K562 (cell line): ENCODE results near the gene ARHGAP9. TPM values are rescaled to one million over a fixed set of nuclear protein-coding genes. Genes with fewer than 3 reads are reported as not detected.

Experiments
- CBFA2T3 ChIP-seq: fragments of 450-650 bp; IDR thresholded peaks from 2 replicates; pipeline ENCODE4 v1.6.1; 2017
- CBX3 ChIP-seq, 2 experiments: IDR thresholded peaks; 1 replicate in 1 of 2; 2 replicates in 1 of 2; pipeline ENCODE4 v1.6.1; 2012; ENCODE audit warnings: inconsistent platforms in 2 of 2, low read length in 2 of 2, borderline replicate concordance in 1 of 2, control low read depth in 1 of 2
- CHD1 ChIP-seq: fragments of 200-600 bp; sonication (generic); IDR thresholded peaks from one replicate; pipeline ENCODE4 v1.6.1; 2012; ENCODE audit warnings: mild to moderate bottlenecking, moderate library complexity, low read length, inconsistent platforms
- ELF2 ChIP-seq: fragments of 250-450 bp; sonication (Bioruptor Pico); IDR thresholded peaks from 2 replicates; pipeline ENCODE4 v1.5.0; 2021; ENCODE audit warnings: mild to moderate bottlenecking
- KAT7 ChIP-seq: sonication (generic); formaldehyde crosslinking; IDR thresholded peaks from 2 replicates; pipeline ENCODE4 v1.8.0; 2022; ENCODE audit warnings: missing genetic modification reagents, mild to moderate bottlenecking, borderline replicate concordance
- LARP7 ChIP-seq: fragments of 450-650 bp; IDR thresholded peaks from 2 replicates; pipeline ENCODE4 v1.6.1; 2016
- SNRNP70 ChIP-seq: fragments of 200-400 bp; formaldehyde crosslinking; optimal IDR thresholded peaks from 2 replicates; pipeline ENCODE3; 2017; ENCODE audit warnings: low read depth, low read length
- polyA plus RNA-seq, 8 experiments: library from polyadenylated mRNA; depleted of rRNA in 4 of 8; stranded (reverse) in 5 of 8; unstranded in 3 of 8; fragments of >200 nt; fragmentation: Nextera tagmentation in 2 of 8; fragmentation: Illumina TruSeq in 1 of 8; extraction: Ambion mirVana in 2 of 8; extraction: Trizol in 1 of 8; gene quantifications; 2 replicates each; pipeline versions ENCODE4 v1.2.1 to v1.2.3, GENCODE V29; 2011 to 2014; ENCODE audit warnings: inconsistent platforms in 1 of 8, missing spikeins in 1 of 8
- total RNA-seq, 7 experiments: library from RNA; depleted of rRNA in 6 of 7; stranded (reverse); fragments of >200 nt in 6 of 7; fragmentation: Illumina TruSeq in 2 of 7; extraction: Trizol in 2 of 7; gene quantifications; 2 replicates each; pipeline versions ENCODE4 v1.2.1 to v1.2.3, GENCODE V29; 2011 to 2021; ENCODE audit warnings: low replicate concordance in 1 of 7
- TF ChIP-seq, protein P1 (sequence below): fragments of 200-600 bp; sonication (generic); IDR thresholded peaks from one replicate; pipeline ENCODE4 v1.6.1; 2012; ENCODE audit warnings: mild to moderate bottlenecking, low read depth, low read length, inconsistent platforms
- TF ChIP-seq, protein P2 (sequence below): sonication (generic); formaldehyde crosslinking; IDR thresholded peaks from 2 replicates; pipeline ENCODE4 v1.8.1; 2023; ENCODE audit warnings: mild to moderate bottlenecking, missing genetic modification reagents
- TF ChIP-seq, protein P3 (sequence below), 2 experiments: fragments of 450-650 bp in 1 of 2; IDR thresholded peaks; 2 replicates each; pipeline ENCODE4 v1.6.1; 2011 to 2017; ENCODE audit warnings: low read depth in 2 of 2, antibody characterized with exemption in 1 of 2, borderline replicate concordance in 1 of 2, low read length in 1 of 2, mild to moderate bottlenecking in 1 of 2, mixed read lengths in 1 of 2; ENCODE audit not compliant: control insufficient read depth in 1 of 2
- TF ChIP-seq, protein P4 (sequence below): fragments of 250-450 bp; sonication (Bioruptor Pico); IDR thresholded peaks from 2 replicates; pipeline ENCODE4 v1.6.1; 2021; ENCODE audit warnings: mild to moderate bottlenecking

Gene ARHGAP9
- total and polyA plus RNA-seq, 9 of the 15 experiments (the other 6 are each of a cell fraction or from before 2014, with no cell fraction given), result 1.5 to 10.2 (median 5.1) TPM

DNA sequence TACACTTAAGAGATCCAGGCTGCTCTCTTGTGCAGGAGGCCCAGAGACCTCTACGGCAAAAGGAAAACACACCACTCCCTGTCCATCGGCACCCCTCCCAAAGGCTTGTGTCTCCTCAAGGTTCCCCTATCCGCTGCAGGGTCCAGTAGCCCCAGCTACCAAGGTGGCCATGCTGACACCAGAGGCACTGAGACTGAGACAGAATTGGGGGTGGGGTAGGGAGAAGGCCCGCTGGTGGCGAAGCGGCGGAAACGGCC is 40.1 kb upstream of the ARHGAP9 start (continued):
- TF ChIP-seq, protein P1, sequence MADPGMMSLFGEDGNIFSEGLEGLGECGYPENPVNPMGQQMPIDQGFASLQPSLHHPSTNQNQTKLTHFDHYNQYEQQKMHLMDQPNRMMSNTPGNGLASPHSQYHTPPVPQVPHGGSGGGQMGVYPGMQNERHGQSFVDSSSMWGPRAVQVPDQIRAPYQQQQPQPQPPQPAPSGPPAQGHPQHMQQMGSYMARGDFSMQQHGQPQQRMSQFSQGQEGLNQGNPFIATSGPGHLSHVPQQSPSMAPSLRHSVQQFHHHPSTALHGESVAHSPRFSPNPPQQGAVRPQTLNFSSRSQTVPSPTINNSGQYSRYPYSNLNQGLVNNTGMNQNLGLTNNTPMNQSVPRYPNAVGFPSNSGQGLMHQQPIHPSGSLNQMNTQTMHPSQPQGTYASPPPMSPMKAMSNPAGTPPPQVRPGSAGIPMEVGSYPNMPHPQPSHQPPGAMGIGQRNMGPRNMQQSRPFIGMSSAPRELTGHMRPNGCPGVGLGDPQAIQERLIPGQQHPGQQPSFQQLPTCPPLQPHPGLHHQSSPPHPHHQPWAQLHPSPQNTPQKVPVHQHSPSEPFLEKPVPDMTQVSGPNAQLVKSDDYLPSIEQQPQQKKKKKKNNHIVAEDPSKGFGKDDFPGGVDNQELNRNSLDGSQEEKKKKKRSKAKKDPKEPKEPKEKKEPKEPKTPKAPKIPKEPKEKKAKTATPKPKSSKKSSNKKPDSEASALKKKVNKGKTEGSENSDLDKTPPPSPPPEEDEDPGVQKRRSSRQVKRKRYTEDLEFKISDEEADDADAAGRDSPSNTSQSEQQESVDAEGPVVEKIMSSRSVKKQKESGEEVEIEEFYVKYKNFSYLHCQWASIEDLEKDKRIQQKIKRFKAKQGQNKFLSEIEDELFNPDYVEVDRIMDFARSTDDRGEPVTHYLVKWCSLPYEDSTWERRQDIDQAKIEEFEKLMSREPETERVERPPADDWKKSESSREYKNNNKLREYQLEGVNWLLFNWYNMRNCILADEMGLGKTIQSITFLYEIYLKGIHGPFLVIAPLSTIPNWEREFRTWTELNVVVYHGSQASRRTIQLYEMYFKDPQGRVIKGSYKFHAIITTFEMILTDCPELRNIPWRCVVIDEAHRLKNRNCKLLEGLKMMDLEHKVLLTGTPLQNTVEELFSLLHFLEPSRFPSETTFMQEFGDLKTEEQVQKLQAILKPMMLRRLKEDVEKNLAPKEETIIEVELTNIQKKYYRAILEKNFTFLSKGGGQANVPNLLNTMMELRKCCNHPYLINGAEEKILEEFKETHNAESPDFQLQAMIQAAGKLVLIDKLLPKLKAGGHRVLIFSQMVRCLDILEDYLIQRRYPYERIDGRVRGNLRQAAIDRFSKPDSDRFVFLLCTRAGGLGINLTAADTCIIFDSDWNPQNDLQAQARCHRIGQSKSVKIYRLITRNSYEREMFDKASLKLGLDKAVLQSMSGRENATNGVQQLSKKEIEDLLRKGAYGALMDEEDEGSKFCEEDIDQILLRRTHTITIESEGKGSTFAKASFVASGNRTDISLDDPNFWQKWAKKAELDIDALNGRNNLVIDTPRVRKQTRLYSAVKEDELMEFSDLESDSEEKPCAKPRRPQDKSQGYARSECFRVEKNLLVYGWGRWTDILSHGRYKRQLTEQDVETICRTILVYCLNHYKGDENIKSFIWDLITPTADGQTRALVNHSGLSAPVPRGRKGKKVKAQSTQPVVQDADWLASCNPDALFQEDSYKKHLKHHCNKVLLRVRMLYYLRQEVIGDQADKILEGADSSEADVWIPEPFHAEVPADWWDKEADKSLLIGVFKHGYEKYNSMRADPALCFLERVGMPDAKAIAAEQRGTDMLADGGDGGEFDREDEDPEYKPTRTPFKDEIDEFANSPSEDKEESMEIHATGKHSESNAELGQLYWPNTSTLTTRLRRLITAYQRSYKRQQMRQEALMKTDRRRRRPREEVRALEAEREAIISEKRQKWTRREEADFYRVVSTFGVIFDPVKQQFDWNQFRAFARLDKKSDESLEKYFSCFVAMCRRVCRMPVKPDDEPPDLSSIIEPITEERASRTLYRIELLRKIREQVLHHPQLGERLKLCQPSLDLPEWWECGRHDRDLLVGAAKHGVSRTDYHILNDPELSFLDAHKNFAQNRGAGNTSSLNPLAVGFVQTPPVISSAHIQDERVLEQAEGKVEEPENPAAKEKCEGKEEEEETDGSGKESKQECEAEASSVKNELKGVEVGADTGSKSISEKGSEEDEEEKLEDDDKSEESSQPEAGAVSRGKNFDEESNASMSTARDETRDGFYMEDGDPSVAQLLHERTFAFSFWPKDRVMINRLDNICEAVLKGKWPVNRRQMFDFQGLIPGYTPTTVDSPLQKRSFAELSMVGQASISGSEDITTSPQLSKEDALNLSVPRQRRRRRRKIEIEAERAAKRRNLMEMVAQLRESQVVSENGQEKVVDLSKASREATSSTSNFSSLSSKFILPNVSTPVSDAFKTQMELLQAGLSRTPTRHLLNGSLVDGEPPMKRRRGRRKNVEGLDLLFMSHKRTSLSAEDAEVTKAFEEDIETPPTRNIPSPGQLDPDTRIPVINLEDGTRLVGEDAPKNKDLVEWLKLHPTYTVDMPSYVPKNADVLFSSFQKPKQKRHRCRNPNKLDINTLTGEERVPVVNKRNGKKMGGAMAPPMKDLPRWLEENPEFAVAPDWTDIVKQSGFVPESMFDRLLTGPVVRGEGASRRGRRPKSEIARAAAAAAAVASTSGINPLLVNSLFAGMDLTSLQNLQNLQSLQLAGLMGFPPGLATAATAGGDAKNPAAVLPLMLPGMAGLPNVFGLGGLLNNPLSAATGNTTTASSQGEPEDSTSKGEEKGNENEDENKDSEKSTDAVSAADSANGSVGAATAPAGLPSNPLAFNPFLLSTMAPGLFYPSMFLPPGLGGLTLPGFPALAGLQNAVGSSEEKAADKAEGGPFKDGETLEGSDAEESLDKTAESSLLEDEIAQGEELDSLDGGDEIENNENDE, result peak; percentile 24
- 0 out of 2 replicates have a peak, but pooled peaks have one; percentile 8 for TF ChIP-seq LARP7
- TF ChIP-seq, protein P2, sequence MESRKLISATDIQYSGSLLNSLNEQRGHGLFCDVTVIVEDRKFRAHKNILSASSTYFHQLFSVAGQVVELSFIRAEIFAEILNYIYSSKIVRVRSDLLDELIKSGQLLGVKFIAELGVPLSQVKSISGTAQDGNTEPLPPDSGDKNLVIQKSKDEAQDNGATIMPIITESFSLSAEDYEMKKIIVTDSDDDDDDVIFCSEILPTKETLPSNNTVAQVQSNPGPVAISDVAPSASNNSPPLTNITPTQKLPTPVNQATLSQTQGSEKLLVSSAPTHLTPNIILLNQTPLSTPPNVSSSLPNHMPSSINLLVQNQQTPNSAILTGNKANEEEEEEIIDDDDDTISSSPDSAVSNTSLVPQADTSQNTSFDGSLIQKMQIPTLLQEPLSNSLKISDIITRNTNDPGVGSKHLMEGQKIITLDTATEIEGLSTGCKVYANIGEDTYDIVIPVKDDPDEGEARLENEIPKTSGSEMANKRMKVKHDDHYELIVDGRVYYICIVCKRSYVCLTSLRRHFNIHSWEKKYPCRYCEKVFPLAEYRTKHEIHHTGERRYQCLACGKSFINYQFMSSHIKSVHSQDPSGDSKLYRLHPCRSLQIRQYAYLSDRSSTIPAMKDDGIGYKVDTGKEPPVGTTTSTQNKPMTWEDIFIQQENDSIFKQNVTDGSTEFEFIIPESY (CRISPR knock-in tag), result 0 out of 2 replicates have a peak, but pooled peaks have one; percentile 11
- peak; percentile 80; the same call in 1 of the 2 replicates for TF ChIP-seq KAT7 (CRISPR knock-in tag)
- TF ChIP-seq, protein P3, sequence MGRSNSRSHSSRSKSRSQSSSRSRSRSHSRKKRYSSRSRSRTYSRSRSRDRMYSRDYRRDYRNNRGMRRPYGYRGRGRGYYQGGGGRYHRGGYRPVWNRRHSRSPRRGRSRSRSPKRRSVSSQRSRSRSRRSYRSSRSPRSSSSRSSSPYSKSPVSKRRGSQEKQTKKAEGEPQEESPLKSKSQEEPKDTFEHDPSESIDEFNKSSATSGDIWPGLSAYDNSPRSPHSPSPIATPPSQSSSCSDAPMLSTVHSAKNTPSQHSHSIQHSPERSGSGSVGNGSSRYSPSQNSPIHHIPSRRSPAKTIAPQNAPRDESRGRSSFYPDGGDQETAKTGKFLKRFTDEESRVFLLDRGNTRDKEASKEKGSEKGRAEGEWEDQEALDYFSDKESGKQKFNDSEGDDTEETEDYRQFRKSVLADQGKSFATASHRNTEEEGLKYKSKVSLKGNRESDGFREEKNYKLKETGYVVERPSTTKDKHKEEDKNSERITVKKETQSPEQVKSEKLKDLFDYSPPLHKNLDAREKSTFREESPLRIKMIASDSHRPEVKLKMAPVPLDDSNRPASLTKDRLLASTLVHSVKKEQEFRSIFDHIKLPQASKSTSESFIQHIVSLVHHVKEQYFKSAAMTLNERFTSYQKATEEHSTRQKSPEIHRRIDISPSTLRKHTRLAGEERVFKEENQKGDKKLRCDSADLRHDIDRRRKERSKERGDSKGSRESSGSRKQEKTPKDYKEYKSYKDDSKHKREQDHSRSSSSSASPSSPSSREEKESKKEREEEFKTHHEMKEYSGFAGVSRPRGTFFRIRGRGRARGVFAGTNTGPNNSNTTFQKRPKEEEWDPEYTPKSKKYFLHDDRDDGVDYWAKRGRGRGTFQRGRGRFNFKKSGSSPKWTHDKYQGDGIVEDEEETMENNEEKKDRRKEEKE (IDR thresholded peaks at IDR 0.05; ENCODE audit: borderline replicate concordance in 1 of 2, control insufficient read depth in 1 of 2, low read depth in 2 of 2, low read length in 1 of 2), result 0 out of 4 replicates have a peak, but pooled peaks of 1 of the 2 experiments have one; percentile 73
- TF ChIP-seq SNRNP70, result no peak
- peak; percentile 84 for TF ChIP-seq CHD1
- TF ChIP-seq ELF2 (CRISPR knock-in tag), result 0 out of 2 replicates have a peak, but pooled peaks have one; percentile 13
- no peak for TF ChIP-seq CBX3 (IDR thresholded peaks at IDR 0.05; ENCODE audit: borderline replicate concordance in 1 of 2, low read length in 2 of 2)
- no peak for TF ChIP-seq CBFA2T3
- TF ChIP-seq, protein P4, sequence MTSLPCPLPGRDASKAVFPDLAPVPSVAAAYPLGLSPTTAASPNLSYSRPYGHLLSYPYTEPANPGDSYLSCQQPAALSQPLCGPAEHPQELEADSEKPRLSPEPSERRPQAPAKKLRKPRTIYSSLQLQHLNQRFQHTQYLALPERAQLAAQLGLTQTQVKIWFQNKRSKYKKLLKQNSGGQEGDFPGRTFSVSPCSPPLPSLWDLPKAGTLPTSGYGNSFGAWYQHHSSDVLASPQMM (CRISPR knock-in tag), result no peak
